Duodenal mucosa (tissue), 2 donors: ENCODE data around the gene NLK.

Source experiments
- H3K27ac ChIP-seq: one replicate; pipeline ENCODE4 v1.7.0; 2013; ENCODE audit warnings: low read depth, low read length
- H3K27me3 ChIP-seq, 2 donors: one replicate each; pipeline ENCODE4 v1.7.0; 2013; ENCODE audit warnings: low read length in 2 of 2, control low read depth in 1 of 2; ENCODE audit not compliant: insufficient read depth in 2 of 2, control insufficient read depth in 1 of 2
- H3K36me3 ChIP-seq, 2 donors: one replicate each; pipeline ENCODE4 v1.7.0; 2013; ENCODE audit warnings: low read length in 2 of 2, control low read depth in 1 of 2; ENCODE audit not compliant: insufficient read depth in 2 of 2, control insufficient read depth in 1 of 2
- H3K4me1 ChIP-seq, 2 donors: one replicate each; pipeline ENCODE4 v1.7.0; 2013; ENCODE audit warnings: low read length in 2 of 2, control low read depth in 1 of 2; ENCODE audit not compliant: insufficient read depth in 2 of 2, control insufficient read depth in 1 of 2
- H3K4me3 ChIP-seq, 2 donors: one replicate each; pipeline ENCODE4 v1.7.0; 2013; ENCODE audit warnings: low read length in 2 of 2, low read depth in 1 of 2
- H3K9ac ChIP-seq, 2 donors: one replicate each; pipeline ENCODE4 v1.7.0; 2013; ENCODE audit warnings: low read length in 2 of 2, low read depth in 1 of 2
- H3K9me3 ChIP-seq, 2 donors: one replicate each; pipeline ENCODE4 v1.7.0; 2013; ENCODE audit warnings: low read length in 2 of 2, control low read depth in 1 of 2; ENCODE audit not compliant: control insufficient read depth in 1 of 2

NLK gene

DNA sequence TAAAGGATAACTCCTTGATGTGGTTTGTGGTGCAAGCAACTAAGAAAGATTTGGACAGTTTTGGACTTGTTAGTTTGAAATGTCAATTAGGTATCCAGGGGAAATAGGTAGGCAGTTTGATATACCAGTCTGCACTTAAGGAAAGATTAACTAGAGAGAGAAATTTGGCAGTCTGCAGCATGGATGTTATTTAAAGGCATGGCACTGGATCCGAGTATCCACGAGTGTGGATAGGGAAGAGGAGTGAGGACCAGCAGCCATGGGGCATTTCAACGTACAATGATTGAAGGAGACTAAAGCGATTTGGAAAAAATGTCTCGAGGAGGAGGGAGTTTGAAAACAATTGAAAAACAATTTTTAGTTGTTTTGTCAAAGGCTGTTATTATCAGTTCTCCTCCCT is 117.4 kb downstream of the NLK start:
- Histone ChIP-seq H3K36me3 (peaks cover 0 to 3% of the 10 kb centered on the region in 2 donors), H3K4me3 (no peak overlapping the region), H3K9me3 (no peaks in the 10 kb centered on the region), H3K27ac (no peak overlapping the region), H3K9ac (no peak overlapping the region), H3K27me3 (no peaks in the 10 kb centered on the region), H3K4me1 (no peaks in the 10 kb centered on the region)

DNA sequence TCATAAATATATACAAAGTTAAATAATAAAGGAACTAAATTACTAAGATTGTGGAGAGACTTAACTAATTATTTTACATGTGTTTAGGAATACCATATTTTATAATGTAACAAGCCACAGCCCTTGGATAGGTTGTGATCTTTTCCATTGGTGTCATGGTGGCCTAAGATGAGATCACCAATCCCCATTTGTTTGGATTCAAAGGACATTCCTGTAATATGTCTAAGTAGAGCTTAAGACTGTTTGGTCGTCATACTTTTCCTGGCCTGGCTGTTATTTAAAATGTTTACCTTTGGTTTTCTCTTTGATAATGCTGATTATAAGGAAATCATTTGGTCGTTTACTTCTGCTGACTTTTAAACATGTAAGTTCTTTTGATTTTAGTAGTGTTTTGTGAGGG is 118.1 kb downstream of the NLK start:
- Histone ChIP-seq H3K27ac (no peak overlapping the region), H3K36me3 (peaks cover 0 to 3% of the 10 kb centered on the region in 2 donors), H3K4me1 (no peaks in the 10 kb centered on the region), H3K27me3 (no peaks in the 10 kb centered on the region), H3K9me3 (no peaks in the 10 kb centered on the region), H3K9ac (no peak overlapping the region), H3K4me3 (no peak overlapping the region)

DNA sequence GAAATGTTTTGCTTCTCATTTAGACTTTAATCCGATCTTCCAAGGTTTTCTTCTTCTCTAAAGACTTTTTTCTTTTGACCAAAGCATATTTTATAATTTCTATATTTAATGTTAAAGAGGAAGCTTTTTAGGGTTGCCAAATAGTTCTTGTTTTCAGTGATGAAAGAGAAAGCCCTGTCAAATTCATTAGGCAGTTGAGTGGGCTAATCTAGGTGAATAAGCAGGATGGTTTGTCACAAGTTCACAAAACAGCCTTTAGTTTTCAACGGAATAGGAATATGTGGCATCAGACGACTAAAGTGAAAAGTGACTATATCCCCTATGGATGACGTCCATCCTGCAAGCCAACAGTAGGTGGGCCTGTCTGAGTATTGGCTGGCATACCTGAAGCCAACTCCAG is 118.8 kb downstream of the NLK start:
- no peaks in the 10 kb centered on the region for H3K9me3 ChIP-seq
- no peak overlapping the region for H3K9ac ChIP-seq
- H3K27me3 ChIP-seq, result no peaks in the 10 kb centered on the region
- no peaks in the 10 kb centered on the region for H3K4me1 ChIP-seq
- no peak overlapping the region for H3K4me3 ChIP-seq
- H3K27ac ChIP-seq, result no peak overlapping the region
- H3K36me3 ChIP-seq, result peaks cover 0 to 3% of the 10 kb centered on the region in 2 donors

DNA sequence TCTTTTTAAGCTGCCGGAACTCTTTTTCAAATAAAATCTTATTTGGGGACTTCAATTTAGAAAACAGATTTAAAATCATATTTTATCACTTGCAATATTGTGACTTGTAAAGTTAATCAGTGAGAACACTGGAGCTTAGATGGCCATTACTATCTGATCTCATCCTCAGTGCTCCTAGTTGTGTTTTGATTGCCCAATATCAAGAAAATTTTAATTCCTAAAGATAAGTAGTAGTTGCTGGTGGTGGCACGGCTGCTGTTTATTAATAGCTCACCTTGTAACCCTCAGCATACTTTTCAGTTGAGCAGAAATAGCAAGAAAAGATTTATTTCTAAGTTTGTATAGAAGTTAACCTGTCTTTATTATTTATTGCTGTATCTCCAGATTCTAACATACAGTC is 124.0 kb downstream of the NLK start:
- Histone ChIP-seq H3K27ac (no peak overlapping the region), H3K36me3 (peaks cover 0 to 9% of the 10 kb centered on the region in 2 donors), H3K27me3 (no peaks in the 10 kb centered on the region), H3K4me3 (no peak overlapping the region), H3K9me3 (no peaks in the 10 kb centered on the region), H3K9ac (no peak overlapping the region), H3K4me1 (no peaks in the 10 kb centered on the region)

DNA sequence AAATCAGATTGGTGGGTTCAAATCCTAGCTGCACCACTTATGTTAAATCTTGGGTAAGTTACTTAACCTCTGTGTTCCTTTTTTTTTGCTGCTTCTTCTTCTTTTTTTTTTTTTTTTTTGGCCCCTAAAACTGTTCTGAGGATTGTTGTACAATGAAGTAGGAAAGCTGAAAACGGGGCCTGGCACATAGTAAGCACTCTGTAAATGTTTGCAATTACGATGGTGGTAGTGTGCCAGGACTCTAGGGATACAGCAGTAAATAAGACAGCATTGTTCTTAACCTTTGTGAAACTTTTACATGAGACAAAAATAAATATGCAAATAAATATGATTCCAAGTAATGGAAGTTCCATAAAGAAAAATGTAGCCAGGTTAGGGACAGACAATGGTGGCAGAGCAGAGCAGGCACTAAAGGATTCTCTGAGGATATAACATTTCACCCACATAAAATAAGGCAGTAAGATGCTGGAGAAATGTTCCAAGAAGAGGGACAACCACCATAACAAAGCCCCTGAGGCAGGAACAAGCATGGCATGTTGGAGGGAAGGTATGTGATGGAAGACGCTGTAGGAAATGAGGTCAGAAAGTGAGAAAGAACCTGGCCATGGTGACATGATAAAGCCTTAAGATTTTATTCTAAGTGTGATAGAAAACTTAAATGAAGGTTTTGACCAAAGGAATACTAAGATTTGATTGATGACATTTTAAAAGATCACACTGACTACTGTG is 127.3 kb downstream of the NLK start:
- no peaks in the 10 kb centered on the region for H3K9me3 ChIP-seq

DNA sequence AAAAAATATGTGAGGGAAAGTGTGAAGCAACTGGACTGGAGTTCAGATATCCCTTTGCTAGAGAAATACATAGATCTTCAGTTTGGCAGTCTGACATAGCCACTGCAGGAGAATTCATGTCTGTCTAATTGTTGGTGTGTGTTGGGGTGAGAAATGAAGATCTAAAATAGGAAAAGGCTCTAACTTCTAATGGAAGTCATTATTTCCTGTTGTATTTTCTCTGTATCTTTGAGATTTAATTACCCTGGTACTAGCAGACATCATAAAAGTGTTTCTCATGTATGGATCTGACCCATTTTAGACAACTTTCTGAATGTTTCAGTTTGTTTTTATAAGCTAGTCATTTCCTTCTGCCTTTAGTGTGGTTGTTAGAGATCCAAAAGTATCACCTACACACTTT is 128.3 kb downstream of the NLK start:
- no peak overlapping the region for H3K27ac ChIP-seq
- H3K36me3 ChIP-seq, result peaks cover 9 to 11% of the 10 kb centered on the region in 2 donors
- no peaks in the 10 kb centered on the region for H3K9me3 ChIP-seq
- no peak overlapping the region for H3K4me3 ChIP-seq
- H3K27me3 ChIP-seq, result no peaks in the 10 kb centered on the region
- H3K4me1 ChIP-seq, result peaks cover 0 to 8% of the 10 kb centered on the region in 2 donors
- H3K9ac ChIP-seq, result no peak overlapping the region

More for the DNA sequence above, 127.3 kb downstream of the NLK start:
- Histone ChIP-seq H3K27ac (no peak overlapping the region), H3K27me3 (no peaks in the 10 kb centered on the region), H3K9ac (no peak overlapping the region), H3K4me1 (peaks cover 0 to 8% of the 10 kb centered on the region in 2 donors), H3K4me3 (no peak overlapping the region), H3K36me3 (peaks cover 9 to 11% of the 10 kb centered on the region in 2 donors)

DNA sequence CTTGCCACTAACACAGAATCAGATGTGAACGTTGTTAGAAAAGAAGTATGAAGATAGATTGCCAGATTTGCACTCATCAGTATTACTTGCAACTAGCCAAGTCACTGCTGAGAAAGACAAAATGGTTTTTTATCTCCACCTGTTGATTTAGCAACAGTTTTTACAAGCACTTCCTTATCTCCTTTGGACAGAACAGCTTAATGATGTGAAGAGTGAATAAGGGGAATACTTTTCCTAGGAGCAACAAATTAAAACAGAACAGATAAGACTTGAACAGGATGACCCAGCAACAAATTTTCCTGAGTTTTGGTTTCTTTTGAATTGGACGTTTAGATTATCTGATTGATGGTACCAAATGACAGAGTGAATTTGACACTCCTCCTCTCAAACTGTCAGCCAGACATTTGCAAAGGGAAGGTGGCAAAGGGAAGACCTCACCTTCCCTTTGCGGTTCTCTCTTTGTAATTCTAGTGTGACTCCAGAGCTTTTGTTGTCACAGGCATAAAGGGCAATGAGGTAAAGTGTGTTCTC is 130.6 kb downstream of the NLK start:
- Histone ChIP-seq H3K36me3 (peaks cover 11 to 13% of the 10 kb centered on the region in 2 donors), H3K27ac (no peak overlapping the region)

DNA sequence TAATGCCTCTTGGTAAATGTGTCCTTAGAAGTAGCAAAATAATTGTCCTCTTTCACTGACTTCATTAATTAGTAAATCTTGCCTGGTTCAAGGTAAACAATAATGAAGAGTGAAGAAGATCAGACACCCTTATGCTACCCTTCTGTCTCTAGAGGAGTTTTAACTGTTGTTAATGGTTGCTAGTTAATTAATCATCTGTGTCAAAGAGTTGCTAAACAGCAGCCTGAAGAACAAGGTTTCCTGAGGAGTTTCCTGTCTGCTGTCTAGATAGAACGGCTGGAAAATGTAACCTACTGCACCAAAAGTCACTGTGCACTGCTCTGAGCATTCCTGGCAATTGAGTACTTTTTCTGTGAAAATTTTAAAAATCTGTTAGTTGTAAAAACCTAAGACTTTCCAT is 131.3 kb downstream of the NLK start:
- Histone ChIP-seq H3K27me3 (no peaks in the 10 kb centered on the region), H3K4me3 (no peak overlapping the region), H3K9me3 (no peaks in the 10 kb centered on the region), H3K9ac (no peak overlapping the region), H3K27ac (no peak overlapping the region), H3K4me1 (peaks cover 0 to 8% of the 10 kb centered on the region in 2 donors), H3K36me3 (peaks cover 11 to 13% of the 10 kb centered on the region in 2 donors)

More for the DNA sequence above, 130.6 kb downstream of the NLK start:
- Histone ChIP-seq H3K27me3 (no peaks in the 10 kb centered on the region), H3K9me3 (no peaks in the 10 kb centered on the region), H3K9ac (no peak overlapping the region), H3K4me1 (peaks cover 0 to 8% of the 10 kb centered on the region in 2 donors), H3K4me3 (no peak overlapping the region)

DNA sequence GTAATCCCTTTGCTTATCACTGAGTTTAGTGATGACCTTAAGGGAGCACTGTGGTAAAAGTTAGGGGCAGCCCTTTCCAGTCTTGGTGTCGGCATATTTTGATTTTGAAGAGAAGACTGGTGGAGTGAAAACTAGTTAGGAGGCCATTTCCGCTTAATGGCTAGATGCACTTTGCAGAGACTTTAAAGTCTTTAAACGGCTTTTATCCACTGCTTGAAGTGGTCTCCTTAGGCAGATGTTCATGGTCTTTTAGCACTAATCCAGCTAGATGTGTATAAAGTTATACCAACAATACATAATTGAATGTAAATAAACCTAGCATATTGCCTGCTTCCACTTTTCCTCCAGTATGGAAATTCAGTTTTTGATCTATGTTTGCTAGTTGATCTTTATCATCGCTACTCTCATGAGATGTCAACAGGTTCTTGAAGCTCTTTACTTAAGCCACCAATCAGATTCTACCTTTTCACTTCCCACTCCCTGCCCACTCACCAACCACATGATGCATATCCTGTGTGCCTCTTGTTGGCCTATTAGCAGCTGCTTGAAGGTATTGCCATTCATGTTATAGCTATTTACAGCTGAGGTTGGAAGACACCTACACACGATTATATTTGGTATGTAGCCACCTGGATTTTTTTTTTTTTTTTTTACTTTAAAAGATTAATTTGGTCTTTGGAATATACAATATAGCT is 132.0 kb downstream of the NLK start:
- H3K9ac ChIP-seq, result no peak overlapping the region
- peaks cover 11 to 13% of the 10 kb centered on the region in 2 donors for H3K36me3 ChIP-seq
- H3K27ac ChIP-seq, result no peak overlapping the region
- H3K4me3 ChIP-seq, result no peak overlapping the region
- H3K4me1 ChIP-seq, result peaks cover 0 to 8% of the 10 kb centered on the region in 2 donors
- no peaks in the 10 kb centered on the region for H3K27me3 ChIP-seq
- no peaks in the 10 kb centered on the region for H3K9me3 ChIP-seq

DNA sequence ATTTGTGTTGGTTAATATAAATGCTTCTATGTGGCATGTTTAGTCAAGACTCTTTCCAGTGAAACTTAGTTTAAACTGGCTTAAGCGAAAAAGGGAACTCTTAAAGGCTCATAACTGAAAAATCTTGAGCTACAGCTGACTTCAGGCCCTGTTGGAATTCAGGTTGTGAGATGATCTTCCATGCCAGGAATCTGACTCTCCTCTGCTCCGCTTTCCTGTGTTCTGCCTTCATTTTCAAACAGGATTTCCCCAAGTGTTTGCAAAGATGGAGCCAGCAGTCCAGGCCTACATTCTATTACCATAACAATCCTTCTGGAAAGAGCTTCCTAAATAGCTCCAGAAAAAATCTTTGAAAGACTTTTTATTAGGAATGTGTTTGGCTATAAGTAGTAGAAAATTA is 134.9 kb downstream of the NLK start:
- Histone ChIP-seq H3K9me3 (no peaks in the 10 kb centered on the region), H3K27me3 (no peaks in the 10 kb centered on the region), H3K36me3 (peaks cover 8 to 11% of the 10 kb centered on the region in 2 donors), H3K4me1 (peaks cover 0 to 7% of the 10 kb centered on the region in 2 donors), H3K4me3 (no peak overlapping the region), H3K27ac (no peak overlapping the region), H3K9ac (no peak overlapping the region)
